GM13977 (cell line): ENCODE measurements around the gene BBC3.

Experiments
- DNase-seq: peaks from one replicate; pipeline ENCODE4 v3.0.0; 2012; ENCODE audit warnings: low spot score
- in situ Hi-C: fragments of 300-500 bp; cut with MboI; formaldehyde crosslinking; loops from one replicate; pipeline ENCODE4 v1.12.0; 2022; ENCODE audit warnings: low sequenced_read_pairs, low pct_unique_long_range_greater_than_20kb, mixed read lengths, inconsistent platforms; ENCODE audit not compliant: unreplicated experiment
- TF ChIP-seq, protein P1 (sequence below): IDR thresholded peaks from 2 replicates; pipeline ENCODE4 v1.5.1; 2012; ENCODE audit warnings: mild to moderate bottlenecking, control low read depth; ENCODE audit not compliant: insufficient read depth; ENCODE audit errors: extremely low read depth, missing control alignments

Gene BBC3

DNA sequence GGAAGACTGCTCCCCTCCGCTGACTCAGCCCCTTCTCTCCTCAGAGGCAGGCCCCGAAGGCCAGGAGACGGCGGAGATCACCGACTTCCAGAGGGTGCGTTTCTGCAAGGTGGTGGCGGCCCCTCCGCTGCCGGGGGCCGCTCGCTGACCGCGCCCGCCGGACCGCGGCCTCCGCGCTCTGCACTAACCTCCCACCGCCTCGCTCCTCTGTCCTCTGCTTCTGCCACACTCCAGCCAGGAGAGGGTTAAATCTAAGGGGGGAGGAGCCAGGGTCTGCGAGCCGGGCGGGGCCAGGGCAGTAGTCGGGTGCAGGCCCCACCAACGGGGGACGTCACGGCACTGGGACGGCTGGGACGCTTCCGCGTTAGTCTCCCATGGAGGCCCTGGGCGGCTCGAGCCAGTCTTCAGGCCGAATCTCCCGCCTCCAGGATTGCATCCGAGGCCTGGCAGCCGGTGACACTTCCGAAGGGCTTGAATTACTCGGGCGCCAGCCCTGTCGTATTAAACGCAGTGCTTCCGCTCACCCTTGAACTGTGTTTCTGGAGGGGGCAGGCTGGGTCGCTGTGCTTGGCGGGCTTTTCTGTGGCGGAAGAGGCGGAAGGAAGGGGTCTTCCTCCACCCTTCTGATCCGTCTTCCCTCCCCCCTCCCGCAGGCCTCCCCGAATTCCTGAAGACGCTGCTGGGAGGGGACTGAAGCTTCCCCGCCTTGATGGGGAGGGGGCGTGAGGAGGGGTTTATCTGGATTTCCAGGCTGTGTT is 42.5 kb upstream of the BBC3 start:
- TF ChIP-seq, protein P1, sequence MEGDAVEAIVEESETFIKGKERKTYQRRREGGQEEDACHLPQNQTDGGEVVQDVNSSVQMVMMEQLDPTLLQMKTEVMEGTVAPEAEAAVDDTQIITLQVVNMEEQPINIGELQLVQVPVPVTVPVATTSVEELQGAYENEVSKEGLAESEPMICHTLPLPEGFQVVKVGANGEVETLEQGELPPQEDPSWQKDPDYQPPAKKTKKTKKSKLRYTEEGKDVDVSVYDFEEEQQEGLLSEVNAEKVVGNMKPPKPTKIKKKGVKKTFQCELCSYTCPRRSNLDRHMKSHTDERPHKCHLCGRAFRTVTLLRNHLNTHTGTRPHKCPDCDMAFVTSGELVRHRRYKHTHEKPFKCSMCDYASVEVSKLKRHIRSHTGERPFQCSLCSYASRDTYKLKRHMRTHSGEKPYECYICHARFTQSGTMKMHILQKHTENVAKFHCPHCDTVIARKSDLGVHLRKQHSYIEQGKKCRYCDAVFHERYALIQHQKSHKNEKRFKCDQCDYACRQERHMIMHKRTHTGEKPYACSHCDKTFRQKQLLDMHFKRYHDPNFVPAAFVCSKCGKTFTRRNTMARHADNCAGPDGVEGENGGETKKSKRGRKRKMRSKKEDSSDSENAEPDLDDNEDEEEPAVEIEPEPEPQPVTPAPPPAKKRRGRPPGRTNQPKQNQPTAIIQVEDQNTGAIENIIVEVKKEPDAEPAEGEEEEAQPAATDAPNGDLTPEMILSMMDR = no peak
- peak; percentile 96 for DNase-seq
- in situ Hi-C loops = no loop called here

DNA sequence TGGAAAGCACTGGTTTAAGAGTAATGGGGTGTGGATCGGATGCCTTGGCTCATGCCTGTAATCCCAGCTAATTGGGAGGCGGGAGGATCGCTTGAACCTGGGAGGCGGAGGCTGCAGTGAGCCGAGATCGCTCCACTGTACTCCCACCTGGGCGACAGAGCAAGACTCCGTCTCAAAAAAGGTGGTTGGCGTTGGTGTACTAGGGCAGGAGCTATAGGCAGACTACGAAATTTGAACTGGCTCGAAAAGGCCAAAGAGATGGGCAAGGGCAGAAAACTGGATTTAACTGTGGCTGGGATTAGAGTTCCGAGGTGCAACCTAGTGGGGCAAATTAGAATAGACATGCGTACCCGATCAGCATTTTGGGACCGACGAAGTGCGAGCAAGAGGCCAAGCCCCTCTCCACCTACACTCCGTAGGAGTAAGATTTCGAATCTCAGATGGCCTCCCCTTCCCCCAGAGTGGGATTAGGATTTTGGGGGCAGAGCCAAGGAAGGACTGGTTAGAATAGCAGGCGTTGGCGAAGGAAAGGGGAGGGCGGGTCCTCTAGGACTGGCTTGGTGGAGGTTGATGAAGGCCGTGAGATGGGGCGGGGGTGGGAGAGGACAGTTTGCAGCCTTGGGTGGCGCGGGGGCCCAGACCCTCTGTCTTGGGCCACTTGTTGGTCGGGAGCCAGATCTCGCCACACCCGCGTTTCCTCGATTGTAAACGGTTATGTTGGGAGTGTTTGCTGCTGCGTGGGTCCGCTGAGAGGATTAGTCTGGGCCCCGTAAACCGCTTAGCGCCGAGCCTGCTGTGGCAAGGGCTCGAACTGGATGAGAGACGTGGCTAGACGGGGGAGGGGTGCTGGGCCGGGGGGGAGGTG is 41.7 kb upstream of the BBC3 start:
- in situ Hi-C loops = no loop called here
- DNase-seq = no peak
- TF ChIP-seq, protein P1 = no peak

DNA sequence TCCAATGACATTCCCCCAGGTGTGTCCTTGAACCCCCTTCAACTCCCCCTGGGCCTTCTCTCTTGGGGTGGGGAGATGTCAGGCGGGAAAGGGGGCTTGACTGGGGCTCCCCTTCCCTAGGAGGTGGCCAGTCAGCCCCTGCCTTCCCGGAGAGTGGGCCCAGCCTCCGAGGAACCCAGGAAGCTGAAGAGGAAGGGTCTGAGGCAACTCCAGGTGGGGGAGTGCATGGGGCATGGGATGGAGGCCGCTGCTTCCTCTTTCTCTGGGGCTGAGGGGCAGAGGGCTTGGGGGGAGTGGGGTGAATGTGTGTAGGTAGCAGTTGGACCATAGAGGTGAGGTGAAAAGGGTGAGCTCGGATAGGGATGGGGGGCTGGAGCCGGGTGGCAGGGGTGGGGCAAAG is 41.0 kb upstream of the BBC3 start:
- no peak for DNase-seq
- in situ Hi-C loops = no loop called here

DNA sequence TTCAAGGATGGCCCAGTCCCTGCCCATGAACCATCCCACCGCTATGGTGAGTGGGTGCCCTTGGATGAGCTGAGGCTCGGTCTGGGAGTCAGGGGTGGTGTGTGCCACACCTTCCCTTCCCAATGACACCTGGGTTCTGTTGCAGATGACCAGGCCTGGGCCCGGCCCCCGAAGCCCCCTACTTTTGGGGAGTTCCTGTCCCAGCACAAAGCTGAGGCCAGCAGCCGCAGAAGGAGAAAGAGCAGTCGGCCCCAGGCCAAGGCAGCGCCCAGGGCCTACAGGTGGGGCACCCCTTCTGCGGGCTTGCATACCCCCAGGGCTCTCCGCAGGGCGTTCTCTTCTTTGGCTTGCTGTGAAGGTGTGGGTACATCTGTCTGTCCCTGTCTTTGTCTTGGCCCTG is 39.4 kb upstream of the BBC3 start:
- in situ Hi-C loops = no loop called here
- TF ChIP-seq, protein P1 = no peak
- no peak for DNase-seq

More for the DNA sequence above, 41.0 kb upstream of the BBC3 start:
- TF ChIP-seq, protein P1 = no peak

DNA sequence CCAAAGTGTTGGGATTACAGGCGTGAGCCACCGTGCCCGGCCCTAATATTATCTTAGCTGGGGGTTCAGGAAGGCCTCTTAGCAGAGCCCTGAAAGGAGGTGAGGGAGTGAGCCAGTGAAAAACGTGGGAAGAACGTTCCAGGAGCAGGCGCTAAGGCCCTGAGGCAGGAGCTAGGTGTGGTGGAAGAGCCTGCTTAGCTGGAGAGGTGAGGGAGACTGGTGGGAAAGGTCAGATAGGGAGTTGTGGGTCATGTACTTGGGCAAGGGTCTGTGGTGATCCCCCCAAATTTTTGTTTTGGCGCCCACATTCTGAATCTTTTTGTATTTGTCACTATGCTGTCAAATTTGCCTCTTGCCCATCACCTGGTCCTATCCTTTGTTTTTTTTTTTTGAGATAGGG is 38.6 kb upstream of the BBC3 start:
- in situ Hi-C loops = no loop called here
- TF ChIP-seq, protein P1 = no peak
- DNase-seq = no peak

DNA sequence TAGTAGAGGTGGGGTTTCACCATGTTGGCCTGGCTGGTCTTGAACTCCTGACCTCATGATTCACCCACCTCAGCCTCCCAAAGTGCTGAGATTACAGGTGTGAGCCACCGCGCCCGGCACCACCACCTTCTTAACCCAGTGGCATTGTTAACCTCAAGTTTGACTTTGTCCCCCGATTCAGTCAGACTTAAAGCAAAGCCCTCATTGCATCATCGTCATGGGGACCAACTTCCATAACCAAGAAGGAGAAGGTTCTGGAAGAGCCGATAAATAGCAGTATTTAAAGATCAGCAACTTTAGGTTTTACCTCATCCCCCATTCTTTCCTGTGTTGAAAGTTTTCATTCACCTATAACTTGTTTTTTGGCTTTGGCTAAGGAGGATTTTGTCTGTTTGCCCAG is 37.0 kb upstream of the BBC3 start:
- TF ChIP-seq, protein P1 = no peak
- in situ Hi-C loops = no loop called here
- no peak for DNase-seq
